IMR-90 (cell line): ENCODE data around the gene ZNF436. TPM values are rescaled to one million over a fixed set of nuclear protein-coding genes. Genes with fewer than 3 reads are reported as not detected.

Experiments used
- ATAC-seq: fragments of 200-7000 bp; cut with Tn5 transposase; 2 replicates; pipeline ENCODE4 v1.9.1; 2020; ENCODE audit warnings: low read depth, mild to moderate bottlenecking, moderate library complexity
- BruUV-seq: library from RNA; stranded (reverse); fragments of 400-500 nt; replicated peaks from 2 replicates; lab custom pipeline; 2021; lab: Mats Ljungman, UMichigan
- CTCF ChIA-PET: fragments of 300-600 bp; formaldehyde crosslinking; extraction: SDS; loops from one replicate; lab custom pipeline; 2021; ENCODE audit warnings: antibody characterized with exemption; lab: Yijun Ruan, JAX
- POLR2A ChIA-PET: fragments of 300-600 bp; sonication (Branson Sonifier 250); formaldehyde crosslinking; loops from one replicate; lab custom pipeline; 2022; ENCODE audit warnings: antibody characterized with exemption; ENCODE audit not compliant: unreplicated experiment; lab: Charles Lee
- DNase-seq: peaks from one replicate; pipeline ENCODE4 v3.0.0; 2013
- H2AFZ ChIP-seq: replicated peaks from 2 replicates; pipeline ENCODE3; 2013; ENCODE audit warnings: low read length, mild to moderate bottlenecking; ENCODE audit not compliant: poor library complexity
- H2AK5ac ChIP-seq: 2 replicates; pipeline ENCODE4 v1.6.1; 2013; ENCODE audit warnings: low read depth, low read length, inconsistent platforms
- H2AK9ac ChIP-seq: replicated peaks from 2 replicates; pipeline ENCODE3; 2013; ENCODE audit warnings: mild to moderate bottlenecking, low read depth, low read length, moderate library complexity; ENCODE audit not compliant: poor library complexity
- H2BK120ac ChIP-seq: 2 replicates; pipeline ENCODE4 v1.6.1; 2013; ENCODE audit warnings: low read depth, low read length, inconsistent platforms
- H2BK15ac ChIP-seq: 3 replicates; pipeline ENCODE4 v1.6.1; 2013; ENCODE audit warnings: low read depth, low read length, inconsistent platforms
- H2BK20ac ChIP-seq: 2 replicates; pipeline ENCODE4 v1.6.1; 2013; ENCODE audit warnings: low read depth, mild to moderate bottlenecking, inconsistent platforms, low read length, moderate library complexity
- H2BK5ac ChIP-seq: 2 replicates; pipeline ENCODE4 v1.6.1; 2013; ENCODE audit warnings: mild to moderate bottlenecking, low read depth, low read length, inconsistent platforms; ENCODE audit not compliant: poor library complexity, severe bottlenecking
- H3K14ac ChIP-seq: replicated peaks from 2 replicates; pipeline ENCODE4 v1.6.1; 2013; ENCODE audit warnings: low read depth, low read length, inconsistent platforms
- H3K18ac ChIP-seq: 2 replicates; pipeline ENCODE4 v1.6.1; 2013; ENCODE audit warnings: low read depth, low read length, control low read depth
- H3K23ac ChIP-seq: 2 replicates; pipeline ENCODE4 v1.6.1; 2013; ENCODE audit warnings: low read depth, low read length, inconsistent platforms
- H3K27ac ChIP-seq: 2 replicates; pipeline ENCODE4 v1.5.1; 2013; ENCODE audit warnings: mild to moderate bottlenecking, control low read depth, low read length; ENCODE audit not compliant: insufficient read depth
- H3K27me3 ChIP-seq: 2 replicates; pipeline ENCODE4 v1.6.1; 2013; ENCODE audit warnings: low read length; ENCODE audit not compliant: control insufficient read depth, insufficient read depth
- H3K36me3 ChIP-seq: 2 replicates; pipeline ENCODE4 v1.6.1; 2013; ENCODE audit warnings: low read length, mixed read lengths; ENCODE audit not compliant: control insufficient read depth, insufficient read depth
- H3K4ac ChIP-seq: 2 replicates; pipeline ENCODE4 v1.6.1; 2013; ENCODE audit warnings: low read depth, low read length, inconsistent platforms
- H3K4me1 ChIP-seq: 2 replicates; pipeline ENCODE4 v1.6.1; 2013; ENCODE audit warnings: low read length, mixed read lengths; ENCODE audit not compliant: control insufficient read depth, insufficient read depth
- H3K4me2 ChIP-seq: 2 replicates; pipeline ENCODE4 v1.6.1; 2013; ENCODE audit warnings: low read depth, mild to moderate bottlenecking, control low read depth, low read length, moderate library complexity
- H3K4me3 ChIP-seq: 2 replicates; pipeline ENCODE4 v1.5.1; 2013; ENCODE audit warnings: low read depth, mild to moderate bottlenecking, control low read depth, low read length, moderate library complexity; ENCODE audit not compliant: insufficient read depth
- H3K56ac ChIP-seq: 2 replicates; pipeline ENCODE4 v1.6.1; 2013; ENCODE audit warnings: low read length, inconsistent platforms; ENCODE audit not compliant: insufficient read depth; ENCODE audit errors: extremely low read depth
- H3K79me1 ChIP-seq, 2 experiments: 2 replicates each; pipeline ENCODE4 v1.6.1; 2013; ENCODE audit warnings: low read length in 2 of 2, inconsistent platforms in 1 of 2, low read depth in 1 of 2
- H3K9ac ChIP-seq: 2 replicates; pipeline ENCODE4 v1.6.1; 2013; ENCODE audit warnings: low read depth, low read length, control low read depth
- H3K9me1 ChIP-seq: 2 replicates; pipeline ENCODE4 v1.6.1; 2013; ENCODE audit warnings: low read length, inconsistent platforms; ENCODE audit not compliant: insufficient read depth
- H3K9me3 ChIP-seq: 2 replicates; pipeline ENCODE4 v1.6.1; 2013; ENCODE audit warnings: low read length; ENCODE audit not compliant: control insufficient read depth, insufficient read depth
- H4K20me1 ChIP-seq: 2 replicates; pipeline ENCODE4 v1.6.1; 2013; ENCODE audit warnings: low read length, inconsistent platforms; ENCODE audit not compliant: insufficient read depth
- H4K5ac ChIP-seq: 2 replicates; pipeline ENCODE4 v1.6.1; 2013; ENCODE audit warnings: mild to moderate bottlenecking, low read depth, low read length, control low read depth
- H4K8ac ChIP-seq, 2 experiments: 2 replicates each; pipeline ENCODE4 v1.6.1; 2013; ENCODE audit warnings: low read depth in 2 of 2, low read length in 2 of 2, control low read depth in 1 of 2, inconsistent platforms in 1 of 2
- H4K91ac ChIP-seq: 2 replicates; pipeline ENCODE4 v1.6.1; 2013; ENCODE audit warnings: low read depth, low read length, inconsistent platforms; ENCODE audit not compliant: insufficient read depth
- CEBPB ChIP-seq: IDR thresholded peaks from 2 replicates; pipeline ENCODE4 v1.6.1; 2012; ENCODE audit warnings: low read depth, low read length, improper control_type of control experiment
- CHD1 ChIP-seq: IDR thresholded peaks from 2 replicates; pipeline ENCODE4 v1.6.1; 2012; ENCODE audit warnings: low read depth, low read length, improper control_type of control experiment
- ELK1 ChIP-seq: fragments of 150-350 bp; IDR thresholded peaks from 2 replicates; pipeline ENCODE4 v1.6.1; 2016; ENCODE audit warnings: low read depth, mild to moderate bottlenecking, low read length, moderate library complexity, borderline replicate concordance
- FOS ChIP-seq: fragments of 150-350 bp; IDR thresholded peaks from 2 replicates; pipeline ENCODE4 v1.6.1; 2016; ENCODE audit warnings: low read depth, low read length
- MXI1 ChIP-seq: IDR thresholded peaks from 2 replicates; pipeline ENCODE4 v1.6.1; 2012; ENCODE audit warnings: low read depth, mild to moderate bottlenecking, low read length, moderate library complexity, borderline replicate concordance
- NFE2L2 ChIP-seq: fragments of 150-350 bp; IDR thresholded peaks from 2 replicates; pipeline ENCODE4 v1.6.1; 2016; ENCODE audit warnings: low read depth, mild to moderate bottlenecking, low read length
- RCOR1 ChIP-seq: IDR thresholded peaks from 2 replicates; pipeline ENCODE4 v1.6.1; 2012; ENCODE audit warnings: mild to moderate bottlenecking, low read length, improper control_type of control experiment; ENCODE audit not compliant: insufficient replicate concordance
- RFX5 ChIP-seq: IDR thresholded peaks from 2 replicates; pipeline ENCODE4 v1.8.0; 2012; ENCODE audit warnings: low read depth, mild to moderate bottlenecking, low read length, moderate library complexity
- SMC3 ChIP-seq: fragments of 150-350 bp; IDR thresholded peaks from 2 replicates; pipeline ENCODE4 v1.6.1; 2016; ENCODE audit warnings: low read depth, mild to moderate bottlenecking, antibody characterized with exemption, low read length, moderate library complexity
- USF2 ChIP-seq: fragments of 150-350 bp; IDR thresholded peaks from 2 replicates; pipeline ENCODE4 v1.6.1; 2017; ENCODE audit warnings: mild to moderate bottlenecking, antibody characterized with exemption, low read length, low read depth
- WGBS, 2 experiments: methylation state at CpG; one replicate each; pipeline versions ENCODE4 v1.1.5 to v1.1.7; 2013; ENCODE audit warnings: missing lambda C conversion rate in 2 of 2; ENCODE audit not compliant: insufficient read length in 1 of 2; ENCODE audit errors: extremely low coverage in 2 of 2; 5-methylcytosine and 5-hydroxymethylcytosine counted together
- dilution Hi-C: fragments of 300-500 bp; cut with HindIII; formaldehyde crosslinking; loops from one replicate; pipeline ENCODE4 v1.14.3; 2018; ENCODE audit warnings: low sequenced_read_pairs; ENCODE audit not compliant: unreplicated experiment
- in situ Hi-C: fragments of 300-500 bp; cut with MboI; formaldehyde crosslinking; loops from 3 replicates; pipeline ENCODE4 v1.14.3; 2019; ENCODE audit warnings: low sequenced_read_pairs, inconsistent platforms, mixed read lengths
- intact Hi-C: fragments of 100-400 bp; cut with micrococcal nuclease; formaldehyde crosslinking; loops from 2 replicates; pipeline ENCODE4 v1.10.0; 2022
- polyA plus RNA-seq, 3 experiments: library from polyadenylated mRNA; depleted of rRNA; stranded (reverse); fragments of >200 nt; gene quantifications; 2 replicates each; pipeline ENCODE4 v1.2.3, GENCODE V29; 2012; ENCODE audit warnings: low replicate concordance in 1 of 3
- total RNA-seq: library from RNA; depleted of rRNA; stranded (reverse); fragments of >200 nt; gene quantifications from 2 replicates; pipeline ENCODE4 v1.2.3, GENCODE V29; 2012
- TF ChIP-seq, protein P1 (sequence below): conservative IDR thresholded peaks from 2 replicates; pipeline ENCODE4 v1.5.1; 2012; ENCODE audit warnings: mild to moderate bottlenecking, low read depth, low read length, improper control_type of control experiment

ZNF436 gene
- total and polyA plus RNA-seq, 2 of the 4 experiments (the other 2 are of a cell fraction), result 5.3 to 14.3 TPM

GRCh38 chr1:23403735-23404486, 34.3 kb upstream of the ZNF436 start (continued):
- TF ChIP-seq USF2, result no peak

DNA sequence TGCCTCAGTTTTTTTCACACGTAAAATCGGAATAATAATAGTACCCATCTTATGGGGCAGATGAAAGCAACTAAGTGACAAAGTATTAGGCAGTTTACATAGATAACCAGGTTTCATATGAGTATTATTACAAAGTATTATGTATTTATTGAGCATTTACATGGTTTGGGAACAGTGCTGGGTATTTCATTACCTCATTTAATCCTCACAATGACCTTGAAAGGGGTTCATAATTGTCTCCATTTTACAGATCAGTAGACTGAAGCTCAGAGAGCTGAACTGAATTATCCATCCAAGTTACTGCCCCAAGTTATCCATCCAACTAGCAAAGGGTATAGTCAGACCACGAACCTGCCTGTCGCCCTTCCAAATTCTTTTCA, 33.7 kb upstream of the ZNF436 start:
- peak overlapping the region; percentile 77 for H3K4ac ChIP-seq
- H2BK15ac ChIP-seq, result peak overlapping the region; percentile 58; the same call in 2 of the 3 replicates
- intact Hi-C loops (loop anchor here (1.0 to 5.0 kb wide), 3 partner anchors 59 to 426 kb away; partner anchors contain the start of gene HNRNPR), dilution Hi-C loops (no loop called here), in situ Hi-C loops (no loop called here)
- peak overlapping the region; percentile 87 for H2AK9ac ChIP-seq
- no peak overlapping the region for H3K18ac ChIP-seq
- H4K91ac ChIP-seq, result peak overlapping the region; percentile 61
- peak overlapping the region in 1 of 2 experiments; percentile 68; a peak in 3 of 4 replicates for H4K8ac ChIP-seq
- no peaks in the 10 kb centered on the region for H3K36me3 ChIP-seq
- no TSS peak for BruUV-seq
- H3K27me3 ChIP-seq, result no peaks in the 10 kb centered on the region
- ATAC-seq, result no peak; the same call in 1 of the 2 replicates
- H3K23ac ChIP-seq, result peak overlapping the region; percentile 46; the same call in 1 of the 2 replicates
- POLR2A ChIA-PET, result interaction anchor here (1.0 kb wide), 2 partner anchors 8 to 35 kb away, joined by 4 to 19 read pairs; no protein-coding TSS in a partner anchor
- H3K9me3 ChIP-seq, result no peaks in the 10 kb centered on the region
- no peak overlapping the region; the same call in 1 of the 2 replicates for H4K5ac ChIP-seq
- peak overlapping the region; percentile 82 for H3K56ac ChIP-seq
- CTCF ChIA-PET, result interaction anchor here (0.6 to 2.3 kb wide), 14 partner anchors 9 to 427 kb away, joined by 3 to 16 read pairs (median 6); partner anchors contain the start of genes HNRNPR and ZNF436
- peak overlapping the region; percentile 86 for H2BK120ac ChIP-seq
- no CpG with 5 or more reads among the region's 4 CpGs for WGBS, 2 experiments
- peak overlapping the region; percentile 54; the same call in 1 of the 2 replicates for H3K4me2 ChIP-seq
- H2BK5ac ChIP-seq, result peak overlapping the region; percentile 54
- peak overlapping the region; percentile 87 for H2BK20ac ChIP-seq
- no peak for DNase-seq
- peak overlapping the region; percentile 89 for H2AFZ ChIP-seq
- H2AK5ac ChIP-seq, result peak overlapping the region; percentile 69
- peaks cover 20% of the 10 kb centered on the region for H3K9me1 ChIP-seq
- 0 out of 4 replicates have a peak, but pooled peaks cover 0 to 4% of the 10 kb centered on the region in 2 experiments for H3K79me1 ChIP-seq
- H3K14ac ChIP-seq, result 0 out of 2 replicates have a peak overlapping the region, but pooled peaks have one; percentile 61
- peaks cover 3% of the 10 kb centered on the region; the same call in 1 of the 2 replicates for H4K20me1 ChIP-seq
- no peak overlapping the region for H3K9ac ChIP-seq
- H3K27ac ChIP-seq, result peak overlapping the region; percentile 30
- H3K4me1 ChIP-seq, result peaks cover 21% of the 10 kb centered on the region
- H3K4me3 ChIP-seq, result no peak overlapping the region
- TF ChIP-seq, protein P1, sequence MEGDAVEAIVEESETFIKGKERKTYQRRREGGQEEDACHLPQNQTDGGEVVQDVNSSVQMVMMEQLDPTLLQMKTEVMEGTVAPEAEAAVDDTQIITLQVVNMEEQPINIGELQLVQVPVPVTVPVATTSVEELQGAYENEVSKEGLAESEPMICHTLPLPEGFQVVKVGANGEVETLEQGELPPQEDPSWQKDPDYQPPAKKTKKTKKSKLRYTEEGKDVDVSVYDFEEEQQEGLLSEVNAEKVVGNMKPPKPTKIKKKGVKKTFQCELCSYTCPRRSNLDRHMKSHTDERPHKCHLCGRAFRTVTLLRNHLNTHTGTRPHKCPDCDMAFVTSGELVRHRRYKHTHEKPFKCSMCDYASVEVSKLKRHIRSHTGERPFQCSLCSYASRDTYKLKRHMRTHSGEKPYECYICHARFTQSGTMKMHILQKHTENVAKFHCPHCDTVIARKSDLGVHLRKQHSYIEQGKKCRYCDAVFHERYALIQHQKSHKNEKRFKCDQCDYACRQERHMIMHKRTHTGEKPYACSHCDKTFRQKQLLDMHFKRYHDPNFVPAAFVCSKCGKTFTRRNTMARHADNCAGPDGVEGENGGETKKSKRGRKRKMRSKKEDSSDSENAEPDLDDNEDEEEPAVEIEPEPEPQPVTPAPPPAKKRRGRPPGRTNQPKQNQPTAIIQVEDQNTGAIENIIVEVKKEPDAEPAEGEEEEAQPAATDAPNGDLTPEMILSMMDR, result no peak
- TF ChIP-seq FOS, result no peak
- no peak for TF ChIP-seq CHD1
- no peak for TF ChIP-seq RFX5
- TF ChIP-seq NFE2L2, result no peak
- no peak for TF ChIP-seq MXI1
- no peak for TF ChIP-seq SMC3
- TF ChIP-seq CEBPB, result no peak
- TF ChIP-seq ELK1, result no peak
- TF ChIP-seq RCOR1, result no peak
